Measurements from ENCODE around the gene MGAT4A.

The MGAT4A gene

DNA sequence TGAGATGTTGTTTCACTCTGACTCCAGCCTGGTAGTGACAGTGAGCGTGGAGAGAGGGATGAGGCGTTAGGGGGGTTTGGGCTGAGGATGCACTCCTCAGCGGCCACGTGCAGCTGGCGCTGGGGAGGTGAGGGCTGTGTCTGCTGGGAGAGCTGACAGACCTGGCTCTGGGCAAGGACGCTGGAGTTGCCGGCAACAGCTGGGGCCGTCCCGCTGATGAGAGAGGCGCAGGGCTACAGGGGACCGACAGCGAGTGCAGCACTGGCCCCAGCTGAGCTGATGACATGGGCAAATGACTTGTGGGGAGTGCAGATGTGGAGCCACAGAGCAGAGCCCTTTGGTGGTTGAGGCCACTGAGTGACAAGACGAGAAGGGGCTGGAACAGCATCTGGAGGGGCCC, 161.0 kb downstream of the MGAT4A start:
- DNase-seq = no peak

GRCh38 chr2:98569197-98569793, 161.6 kb downstream of the MGAT4A start:
- DNase-seq = no peak

All from NCI-H524 treated with DMSO at 0.1 percent for 48 hours (cell line).